NCI-H1436 (cell line): ENCODE data around the gene MEIKIN.

Source experiments
- DNase-seq: peaks from one replicate; lab custom pipeline; 2025; lab: John Stamatoyannopoulos, UW

The MEIKIN gene

GRCh38 chr5:131769336-131769735 lies 176.1 kb downstream of the MEIKIN start:
- no peak for DNase-seq

DNA sequence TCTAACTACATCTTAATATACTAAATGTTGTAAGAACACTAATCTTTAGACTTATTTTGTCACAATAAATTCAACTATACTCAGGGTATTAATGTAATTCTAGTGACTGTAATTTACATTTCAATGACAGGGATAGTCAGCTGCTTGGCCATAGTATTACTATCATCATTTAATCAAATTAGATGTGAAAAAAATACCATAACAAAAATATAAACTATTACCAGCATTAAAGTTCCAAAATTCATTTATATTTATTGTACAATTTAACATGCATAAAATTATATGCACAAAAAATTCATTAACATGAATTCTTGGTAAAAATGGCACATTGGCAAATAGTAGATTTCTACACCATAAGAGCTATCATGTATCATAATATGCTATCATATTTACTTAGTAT lies 177.6 kb downstream of the MEIKIN start:
- DNase-seq: no peak

DNA sequence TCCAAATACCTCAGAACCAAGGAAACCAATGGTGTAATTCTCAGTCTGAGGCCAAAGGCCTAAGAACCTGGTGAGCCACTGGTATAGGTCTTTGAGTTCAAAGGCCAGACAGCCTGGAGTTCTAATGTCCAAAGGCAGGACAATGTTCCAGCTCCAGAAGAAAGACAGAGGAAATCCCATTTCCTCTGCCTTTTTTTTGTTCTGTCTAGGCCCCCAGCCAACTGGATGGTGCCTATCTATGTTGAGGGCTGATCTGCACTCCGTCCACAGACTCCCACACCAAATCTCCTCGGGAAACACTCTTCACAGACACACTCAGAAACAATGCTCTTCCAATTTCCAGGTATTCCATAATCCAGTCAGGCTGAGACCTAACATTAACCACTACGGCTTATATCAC lies 178.8 kb downstream of the MEIKIN start:
- no peak for DNase-seq

DNA sequence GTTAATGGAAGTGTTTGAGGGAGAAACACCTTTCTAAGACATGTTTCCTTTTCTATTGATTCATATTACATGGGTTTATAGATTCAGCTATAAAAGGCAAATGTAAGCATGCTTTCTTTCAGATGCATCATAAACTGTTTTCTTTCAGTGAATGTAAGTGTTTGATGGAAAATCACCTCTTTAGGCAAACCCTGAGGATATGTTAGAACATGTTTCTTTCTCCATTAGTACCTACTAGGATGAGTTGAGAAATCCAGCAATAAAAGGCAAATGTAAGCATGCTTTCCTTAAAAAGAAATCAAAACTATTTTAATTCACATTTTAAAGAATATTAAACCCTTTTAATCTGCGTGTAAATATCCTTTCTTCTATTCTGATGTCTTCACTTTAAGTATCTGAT lies 180.2 kb downstream of the MEIKIN start:
- no peak for DNase-seq

GRCh38 chr5:131763968-131764367 lies 181.5 kb downstream of the MEIKIN start:
- DNase-seq: no peak

GRCh38 chr5:131760793-131761192 lies 184.7 kb downstream of the MEIKIN start:
- DNase-seq: no peak

GRCh38 chr5:131759704-131760103 lies 185.8 kb downstream of the MEIKIN start:
- no peak for DNase-seq

- no peak for DNase-seq
These were observed 187.0 kb downstream of the MEIKIN start for GRCh38 chr5:131758520-131758900.

DNA sequence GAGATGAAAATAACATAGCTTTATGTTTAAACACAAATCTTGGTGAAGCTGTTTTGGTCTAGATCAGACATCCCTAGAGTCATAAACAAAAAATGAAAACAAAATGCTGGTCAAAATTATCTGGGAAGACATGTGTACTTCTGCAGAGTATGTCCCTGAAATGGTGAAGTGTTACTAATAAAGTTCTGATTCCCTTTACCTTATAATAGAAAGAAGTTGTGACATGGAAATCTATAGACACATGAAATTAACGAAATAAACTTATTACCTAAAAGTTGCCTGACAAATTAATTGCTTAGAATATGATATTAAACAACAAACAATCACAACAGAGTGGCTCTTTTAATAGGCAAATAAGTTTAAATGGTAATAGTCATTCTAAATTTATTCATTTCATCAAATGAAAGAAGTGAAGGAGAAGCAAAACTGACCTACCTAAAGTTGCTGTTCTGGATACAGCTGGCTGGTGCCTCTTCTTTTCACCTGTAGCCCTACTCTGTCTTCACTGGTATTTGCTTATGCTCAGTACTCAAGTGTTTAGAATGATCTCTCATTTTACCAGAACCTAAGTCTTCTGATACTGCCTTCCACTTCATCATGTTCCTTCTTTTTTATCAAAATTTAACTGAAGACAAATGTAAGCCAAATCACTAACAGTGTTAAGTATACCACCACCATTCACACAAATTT lies 187.5 kb downstream of the MEIKIN start:
- no peak for DNase-seq
